GM12878 (cell line): ENCODE measurements around the gene SLC18A3. TPM values are rescaled to one million over a fixed set of nuclear protein-coding genes. Genes with fewer than 3 reads are reported as not detected.

Experiments used
- ATAC-seq: fragments of 200-7000 bp; cut with Tn5 transposase; 3 replicates; pipeline ENCODE4 v1.9.1; 2020; ENCODE audit warnings: mild to moderate bottlenecking, moderate library complexity
- BruUV-seq: library from RNA; stranded (reverse); fragments of 400-500 nt; replicated peaks from 2 replicates; lab custom pipeline; 2021; lab: Mats Ljungman, UMichigan
- CTCF ChIA-PET: fragments of 300-600 bp; sonication (Branson Sonifier 250); formaldehyde crosslinking; extraction: SDS; loops from one replicate; lab custom pipeline; 2021; ENCODE audit warnings: inconsistent platforms; lab: Yijun Ruan, JAX
- POLR2A ChIA-PET: fragments of 350-600 bp; formaldehyde crosslinking; extraction: SDS; loops from one replicate; lab custom pipeline; 2021; ENCODE audit warnings: inconsistent platforms; lab: Charles Lee
- RAD21 ChIA-PET: fragments of 300-600 bp; sonication (Branson Sonifier 250); formaldehyde crosslinking; loops from one replicate; lab custom pipeline; 2023; ENCODE audit warnings: antibody characterized with exemption; ENCODE audit not compliant: unreplicated experiment; lab: Charles Lee
- SMC1A ChIA-PET: fragments of 300-600 bp; sonication (Branson Sonifier 250); formaldehyde crosslinking; loops from one replicate; lab custom pipeline; 2023; ENCODE audit not compliant: unreplicated experiment, uncharacterized antibody; lab: Charles Lee
- DNase-seq: peaks from one replicate; pipeline ENCODE4 v3.0.0-alpha.2; 2011; ENCODE audit warnings: low read depth, low spot score
- FAIRE-seq: peaks from 3 replicates; lab custom pipeline; 2011; peaks lifted over from hg19 to GRCh38; lab: Jason Lieb, UNC
- H2AFZ ChIP-seq: 2 replicates; pipeline ENCODE4 v1.6.0; 2011; ENCODE audit warnings: low read depth, low read length, control low read depth; ENCODE audit not compliant: control insufficient read depth
- H3K27ac ChIP-seq: 2 replicates; pipeline ENCODE4 v1.5.1; 2011; ENCODE audit warnings: control low read depth; ENCODE audit not compliant: control insufficient read depth, insufficient read depth
- H3K27me3 ChIP-seq, 2 experiments: replicated peaks in 1 of 2; 2 replicates each; pipeline versions ENCODE4 v1.6.0 to v1.6.1; 2011; ENCODE audit warnings: low read length in 1 of 2; ENCODE audit not compliant: control insufficient read depth in 2 of 2, insufficient read depth in 2 of 2
- H3K36me3 ChIP-seq, 2 experiments: 2 replicates each; pipeline ENCODE4 v1.5.1; 2011; ENCODE audit warnings: low read length in 1 of 2; ENCODE audit not compliant: control insufficient read depth in 2 of 2, insufficient read depth in 2 of 2
- H3K4me1 ChIP-seq: 2 replicates; pipeline ENCODE4 v1.6.1; 2011; ENCODE audit warnings: mild to moderate bottlenecking, low read length, moderate library complexity, mixed read lengths; ENCODE audit not compliant: control insufficient read depth, insufficient read depth
- H3K4me2 ChIP-seq: 2 replicates; pipeline ENCODE4 v1.6.0; 2011; ENCODE audit warnings: control low read depth; ENCODE audit not compliant: control insufficient read depth, insufficient read depth
- H3K4me3 ChIP-seq: fragments of 200-600 bp; sonication (generic); 2 replicates; pipeline ENCODE4 v1.5.1; 2016
- H3K79me2 ChIP-seq: 2 replicates; pipeline ENCODE4 v1.6.0; 2011; ENCODE audit warnings: low read length; ENCODE audit not compliant: control insufficient read depth, insufficient read depth
- H3K9ac ChIP-seq: 2 replicates; pipeline ENCODE4 v1.8.0; 2011; ENCODE audit warnings: low read length, control low read depth, mixed read lengths; ENCODE audit not compliant: control insufficient read depth, insufficient read depth
- H3K9me3 ChIP-seq: replicated peaks from 3 replicates; pipeline ENCODE4 v1.5.1; 2011; ENCODE audit warnings: mild to moderate bottlenecking, low read length; ENCODE audit not compliant: control insufficient read depth, insufficient read depth
- H4K20me1 ChIP-seq: 2 replicates; pipeline ENCODE4 v1.6.0; 2011; ENCODE audit not compliant: control insufficient read depth, insufficient read depth
- IKZF1 ChIP-seq: fragments of 450-650 bp; conservative IDR thresholded peaks from 2 replicates; pipeline ENCODE4 v1.6.1; 2017; ENCODE audit warnings: antibody characterized with exemption, mild to moderate bottlenecking
- IKZF2 ChIP-seq, 2 experiments: fragments of 450-650 bp; IDR thresholded peaks; 2 replicates each; pipeline ENCODE4 v1.6.1; 2017; ENCODE audit warnings: mild to moderate bottlenecking in 2 of 2, moderate library complexity in 2 of 2
- IRF5 ChIP-seq: fragments of 450-650 bp; IDR thresholded peaks from 2 replicates; pipeline ENCODE4 v1.6.1; 2017; ENCODE audit warnings: borderline replicate concordance
- MTA3 ChIP-seq: IDR thresholded peaks from 2 replicates; pipeline ENCODE4 v1.6.1; 2012; ENCODE audit warnings: low read length, inconsistent platforms, borderline replicate concordance
- SIN3A ChIP-seq: IDR thresholded peaks from 2 replicates; pipeline ENCODE4 v1.6.1; 2012; ENCODE audit warnings: low read depth, low read length, improper control_type of control experiment
- WGBS: methylation state at CpG from one replicate; pipeline ENCODE4 v1.1.6; 2016; ENCODE audit warnings: low lambda C conversion rate; ENCODE audit not compliant: insufficient replicate concordance, insufficient coverage; ENCODE audit errors: missing lambda C conversion rate; 5-methylcytosine and 5-hydroxymethylcytosine counted together
- in situ Hi-C: fragments of 300-500 bp; cut with MboI; formaldehyde crosslinking; loops from 9 replicates; pipeline ENCODE4 v1.14.3; 2018; ENCODE audit warnings: mixed read lengths
- intact Hi-C: fragments of 100-400 bp; cut with micrococcal nuclease; formaldehyde crosslinking; loops from one replicate; pipeline ENCODE4 v1.14.2; 2022; ENCODE audit not compliant: unreplicated experiment
- polyA plus RNA-seq, 11 experiments: library from polyadenylated mRNA; depleted of rRNA in 4 of 11; unstranded in 6 of 11; stranded (reverse) in 5 of 11; fragments of >200 nt; fragmentation: Nextera tagmentation in 4 of 11; fragmentation: Illumina TruSeq in 1 of 11; extraction: Ambion mirVana in 4 of 11; extraction: Trizol in 1 of 11; gene quantifications; 1 replicate in 1 of 11; 2 replicates in 10 of 11; pipeline versions ENCODE4 v1.2.1 to v1.2.3, GENCODE V29; 2011 to 2016; ENCODE audit warnings: inconsistent platforms in 2 of 11, missing spikeins in 2 of 11, low read depth in 1 of 11
- total RNA-seq, 4 experiments: library from RNA; depleted of rRNA in 3 of 4; stranded (reverse); fragments of >200 nt in 3 of 4; fragmentation: Illumina TruSeq in 1 of 4; extraction: Trizol in 1 of 4; gene quantifications; 2 replicates each; pipeline versions ENCODE4 v1.2.1 to v1.2.3, GENCODE V29; 2013 to 2021

The SLC18A3 gene
- total and polyA plus RNA-seq, 10 of the 15 experiments (the other 5 are each of a cell fraction or from before 2014, with no cell fraction given): not detected

- no peak for FAIRE-seq
Observed at GRCh38 chr10:49564461-49565009, 45.6 kb upstream of the SLC18A3 start.

More at GRCh38 chr10:49564461-49565009, 45.6 kb upstream of the SLC18A3 start:
- no peak overlapping the region for H3K4me2 ChIP-seq
- POLR2A ChIA-PET: no interaction called here
- 14% methylated on average over 4 of the region's 4 CpGs for WGBS
- H3K79me2 ChIP-seq: no peaks in the 10 kb centered on the region
- no peaks in the 10 kb centered on the region for H3K4me1 ChIP-seq
- no peak overlapping the region for H3K4me3 ChIP-seq
- H3K9me3 ChIP-seq: peaks cover 2% of the 10 kb centered on the region; the same call in 2 of the 3 replicates
- no peaks in the 10 kb centered on the region for H4K20me1 ChIP-seq
- H3K27ac ChIP-seq: no peak overlapping the region
- no peaks in the 10 kb centered on the region for H3K36me3 ChIP-seq
- H2AFZ ChIP-seq: no peak overlapping the region
- no peak for TF ChIP-seq IKZF2 (IDR thresholded peaks at IDR 0.05)
- no peak for TF ChIP-seq MTA3
- no peak for TF ChIP-seq IRF5
- TF ChIP-seq IKZF1: no peak
- no peak for TF ChIP-seq SIN3A
- BruUV-seq: no TSS peak
- CTCF ChIA-PET: interaction anchor here (2.2 kb wide), 1 partner anchor 29 kb away, joined by 7 read pairs; no protein-coding TSS in a partner anchor
- H3K9ac ChIP-seq: no peak overlapping the region
- ATAC-seq: no peak
- no peaks in the 10 kb centered on the region for H3K27me3 ChIP-seq
- in situ Hi-C loops: no loop called here
- RAD21 ChIA-PET: interaction anchor here (0.9 kb wide), 1 partner anchor 28 kb away, joined by 3 read pairs; no protein-coding TSS in a partner anchor
- intact Hi-C loops: no loop called here
- no peak for DNase-seq
- SMC1A ChIA-PET: no interaction called here
